Activated CD4-positive, alpha-beta T cell treated with anti-CD3 and anti-CD28 coated beads for 36 hours (primary cell): ENCODE data around the gene SLC26A1. TPM values are rescaled to one million over a fixed set of nuclear protein-coding genes. Genes with fewer than 3 reads are reported as not detected.

Source experiments
- ATAC-seq: fragments of 200-7000 bp; cut with Tn5 transposase; one replicate; pipeline ENCODE4 v1.10.0; 2021; ENCODE audit warnings: mild to moderate bottlenecking, moderate library complexity
- CTCF ChIA-PET: fragments of 350-600 bp; sonication (Branson Sonifier 250); formaldehyde crosslinking; loops from one replicate; lab custom pipeline; 2021; ENCODE audit warnings: antibody characterized with exemption; lab: Charles Lee
- POLR2A ChIA-PET: fragments of 350-600 bp; sonication (Branson Sonifier 250); formaldehyde crosslinking; loops from one replicate; lab custom pipeline; 2021; ENCODE audit warnings: antibody characterized with exemption, inconsistent platforms; lab: Charles Lee
- DNase-seq: peaks from one replicate; pipeline ENCODE4 v3.0.0-alpha.2; 2020
- H3K27ac Mint-ChIP-seq: one replicate; pipeline ENCODE4 v1.8.0; 2021; ENCODE audit warnings: mixed read lengths
- H3K27me3 Mint-ChIP-seq: one replicate; pipeline ENCODE4 v1.8.0; 2021; ENCODE audit warnings: mixed read lengths
- H3K36me3 Mint-ChIP-seq: one replicate; pipeline ENCODE4 v1.8.0; 2021; ENCODE audit warnings: low read depth, mixed read lengths
- H3K4me1 Mint-ChIP-seq: one replicate; pipeline ENCODE4 v1.8.0; 2021; ENCODE audit warnings: mixed read lengths
- H3K4me3 Mint-ChIP-seq: one replicate; pipeline ENCODE4 v1.8.0; 2021; ENCODE audit warnings: mild to moderate bottlenecking, moderate library complexity, mixed read lengths
- H3K9me3 Mint-ChIP-seq: one replicate; pipeline ENCODE4 v1.8.0; 2021; ENCODE audit warnings: low read depth, mixed read lengths
- intact Hi-C, 2 experiments: fragments of 100-400 bp; cut with DNase I in 1 of 2; cut with micrococcal nuclease in 1 of 2; formaldehyde crosslinking; loops; one replicate each; pipeline versions ENCODE4 v1.14.2 to v1.15.1; 2022 to 2024; cut with DNase I, micrococcal nuclease
- total RNA-seq, 2 experiments: library from RNA; stranded (reverse); gene quantifications; one replicate each; pipeline ENCODE4 v1.2.3, GENCODE V29; 2021

SLC26A1 gene
- total RNA-seq, 2 experiments from 2014 or later, result 0.21 to 0.43 TPM

DNA sequence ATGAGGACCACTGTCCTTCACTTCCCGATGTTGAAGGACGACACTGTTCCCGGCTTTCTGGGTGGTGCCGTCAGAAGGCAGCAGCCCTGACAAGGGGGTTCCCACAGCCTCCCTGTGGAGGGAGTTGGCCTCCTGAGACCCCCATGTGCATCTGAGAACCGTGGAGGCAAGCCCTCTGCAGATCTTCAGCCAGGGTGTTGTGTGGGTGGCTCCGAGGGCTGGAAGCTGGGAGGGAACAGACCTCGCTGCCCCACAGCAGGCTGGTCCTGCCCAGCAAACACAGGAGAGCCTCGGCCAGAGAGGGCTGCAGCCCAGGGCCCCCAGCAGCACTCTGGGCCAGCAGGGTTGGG lies 36.0 kb downstream of the SLC26A1 start:
- ChIA-PET CTCF (interaction anchor here (0.6 kb wide), 1 partner anchor 290 kb away, joined by 3 read pairs; no protein-coding TSS in a partner anchor), POLR2A (no interaction called here)
- no peak for DNase-seq
- ATAC-seq, result no peak
- no peaks in the 10 kb centered on the region for H3K9me3 Mint-ChIP-seq
- no peaks in the 10 kb centered on the region for H3K27me3 Mint-ChIP-seq
- H3K4me1 Mint-ChIP-seq, result no peaks in the 10 kb centered on the region
- H3K4me3 Mint-ChIP-seq, result no peak overlapping the region
- intact Hi-C loops, result no loop called here
- H3K27ac Mint-ChIP-seq, result no peak overlapping the region
- peaks cover 12% of the 10 kb centered on the region for H3K36me3 Mint-ChIP-seq

DNA sequence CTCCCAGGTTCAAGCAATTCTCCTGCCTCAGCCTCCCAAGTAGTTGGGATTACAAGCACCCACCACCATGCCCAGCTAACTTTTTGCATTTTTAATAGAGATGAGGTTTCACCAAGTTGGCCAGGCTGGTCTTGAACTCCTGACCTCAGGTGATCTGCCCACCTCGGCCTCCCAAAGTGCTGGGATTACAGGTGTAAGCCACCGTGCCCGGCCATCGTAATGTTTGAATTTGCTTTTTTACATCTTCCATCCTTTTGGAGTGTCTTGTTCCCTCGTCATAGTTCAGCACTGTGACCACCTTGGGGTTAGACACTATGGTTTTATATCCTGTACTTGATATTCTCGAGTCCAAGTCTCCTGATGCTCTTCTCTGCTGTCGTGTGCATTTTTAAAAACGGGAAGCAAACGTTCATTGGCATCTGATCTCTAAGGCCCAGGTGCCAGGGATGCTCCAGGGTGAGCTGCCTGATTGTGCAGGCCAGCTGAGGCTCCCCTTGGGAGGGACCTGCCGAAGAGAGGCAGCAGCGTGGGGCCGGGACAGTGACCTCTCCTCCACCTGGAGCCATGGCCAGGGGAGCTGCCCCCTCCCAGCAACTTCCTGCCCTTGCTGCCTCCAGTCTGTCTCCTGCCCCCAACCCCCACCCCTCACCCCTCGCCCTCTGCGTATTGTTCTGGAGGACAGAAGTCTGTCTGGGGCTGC lies 36.5 kb downstream of the SLC26A1 start:
- no peak overlapping the region for H3K4me3 Mint-ChIP-seq
- no peaks in the 10 kb centered on the region for H3K27me3 Mint-ChIP-seq
- POLR2A ChIA-PET, result no interaction called here
- intact Hi-C loops, result no loop called here
- no peak overlapping the region for H3K27ac Mint-ChIP-seq
- no peaks in the 10 kb centered on the region for H3K9me3 Mint-ChIP-seq
- ATAC-seq, result no peak
- DNase-seq, result no peak
- H3K4me1 Mint-ChIP-seq, result no peaks in the 10 kb centered on the region
- peaks cover 11% of the 10 kb centered on the region for H3K36me3 Mint-ChIP-seq
- CTCF ChIA-PET, result interaction anchor here (0.6 kb wide), 1 partner anchor 291 kb away, joined by 3 read pairs; no protein-coding TSS in a partner anchor

DNA sequence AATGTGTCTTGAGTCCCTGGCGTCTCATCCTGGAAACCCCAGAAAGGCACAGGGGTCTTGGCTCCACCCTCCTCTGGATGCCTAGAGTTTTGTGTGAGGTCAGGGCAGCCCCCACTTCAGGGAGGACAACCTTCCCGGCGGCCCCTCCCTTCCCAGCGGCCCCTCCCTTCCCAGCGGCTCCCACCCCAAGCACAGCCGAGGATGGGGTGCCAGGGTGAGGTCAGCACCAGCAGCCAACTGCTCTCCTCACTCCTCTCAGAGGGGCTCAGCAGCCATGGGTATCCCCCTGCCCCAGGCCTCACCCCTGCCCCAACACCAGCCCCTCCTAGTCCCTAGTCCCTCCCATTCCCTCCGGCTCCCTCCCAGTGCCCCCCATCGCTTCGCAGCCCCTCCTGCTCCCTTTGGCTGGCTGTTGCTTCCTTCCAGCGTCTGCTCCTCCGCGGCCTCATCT lies 37.2 kb downstream of the SLC26A1 start:
- ChIA-PET POLR2A (no interaction called here), CTCF (no interaction called here)
- no peaks in the 10 kb centered on the region for H3K4me1 Mint-ChIP-seq
- intact Hi-C loops, result no loop called here
- ATAC-seq (no peak), DNase-seq (no peak)
- no peak overlapping the region for H3K4me3 Mint-ChIP-seq
- H3K36me3 Mint-ChIP-seq, result peaks cover 11% of the 10 kb centered on the region
- no peaks in the 10 kb centered on the region for H3K27me3 Mint-ChIP-seq
- H3K9me3 Mint-ChIP-seq, result no peaks in the 10 kb centered on the region
- no peak overlapping the region for H3K27ac Mint-ChIP-seq

DNA sequence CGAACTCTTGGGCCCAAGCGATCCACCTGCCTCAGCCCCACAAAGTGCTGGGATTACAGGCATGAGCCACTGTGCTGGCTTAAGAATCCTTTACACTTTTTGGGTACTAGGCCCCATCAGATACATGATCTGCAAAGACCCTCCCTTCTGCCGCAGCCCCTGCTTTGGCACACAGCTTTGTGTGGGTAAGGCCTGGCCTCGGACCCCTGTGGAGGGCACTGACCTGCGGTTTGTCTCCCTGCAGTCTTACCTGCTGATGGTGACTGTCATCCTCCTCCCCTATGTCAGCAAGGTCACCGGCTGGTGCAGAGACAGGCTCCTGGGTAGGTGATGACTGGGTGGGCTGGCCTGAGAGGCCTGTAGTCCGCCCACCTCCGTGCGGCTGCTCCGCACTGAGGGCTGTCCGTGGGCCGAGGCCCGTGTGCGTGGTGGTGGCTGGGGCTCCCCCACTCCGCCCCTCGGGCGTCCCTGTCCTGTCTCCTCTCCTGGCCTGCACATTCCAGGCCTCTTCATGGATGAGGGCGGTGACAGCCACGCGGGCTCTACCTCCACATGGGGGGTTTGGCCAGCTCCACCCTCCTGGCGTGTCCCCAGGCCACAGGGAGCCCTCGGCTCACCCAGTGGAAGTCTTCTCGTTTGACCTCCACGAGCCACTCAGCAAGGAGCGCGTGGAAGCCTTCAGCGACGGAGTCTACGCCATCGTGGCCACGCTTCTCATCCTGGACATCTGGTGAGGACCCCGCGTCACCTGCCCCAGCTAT lies 37.9 kb downstream of the SLC26A1 start:
- CTCF ChIA-PET, result no interaction called here
- no peak for DNase-seq
- Mint-ChIP-seq H3K36me3 (peaks cover 11% of the 10 kb centered on the region), H3K27ac (no peak overlapping the region), H3K4me1 (no peaks in the 10 kb centered on the region), H3K27me3 (no peaks in the 10 kb centered on the region), H3K9me3 (no peaks in the 10 kb centered on the region), H3K4me3 (no peak overlapping the region)
- intact Hi-C loops, result no loop called here
- ATAC-seq, result no peak
- POLR2A ChIA-PET, result no interaction called here

DNA sequence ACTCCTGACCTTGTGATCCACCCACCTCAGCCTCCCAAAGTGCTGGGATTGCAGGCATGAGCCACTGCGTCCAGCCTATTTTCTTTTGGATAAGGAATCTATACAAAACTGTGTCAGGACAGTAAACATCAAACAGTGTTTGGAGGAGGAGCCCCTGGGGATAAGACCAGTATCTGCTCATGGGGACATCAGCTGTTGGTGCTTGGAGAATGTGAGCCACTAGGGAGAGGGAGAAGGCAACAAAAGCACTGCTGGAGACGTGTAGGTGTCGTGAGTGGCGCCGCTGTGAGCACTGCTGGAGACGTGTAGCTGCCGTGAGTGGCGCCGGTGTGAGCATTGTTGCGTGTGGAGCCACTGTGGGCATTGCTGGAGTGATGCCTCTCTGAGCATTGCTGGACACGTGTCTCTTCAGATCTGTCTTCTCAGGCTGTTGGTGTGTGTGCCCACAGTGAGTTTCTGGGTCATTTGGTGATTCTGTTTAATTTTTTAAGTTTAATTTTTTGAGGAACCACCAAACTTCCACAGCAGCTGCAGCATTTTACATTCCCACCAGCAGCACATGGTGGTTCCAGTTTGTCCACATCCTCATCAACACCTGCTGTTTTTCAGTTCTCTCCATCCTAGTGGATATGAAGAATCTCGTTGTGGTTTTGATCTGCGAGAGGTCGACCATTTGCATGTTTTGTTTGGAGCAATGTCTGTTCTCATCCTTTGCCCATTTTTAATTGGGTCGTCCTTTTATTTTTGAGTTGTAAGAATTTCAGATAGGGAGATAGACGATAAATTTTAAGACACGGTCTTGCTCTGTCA lies 38.8 kb downstream of the SLC26A1 start:
- ChIA-PET POLR2A (interaction anchor here (0.6 kb wide), 1 partner anchor 311 kb away, joined by 5 read pairs; no protein-coding TSS in a partner anchor), CTCF (no interaction called here)
- no peak for DNase-seq
- ATAC-seq, result no peak
- Mint-ChIP-seq H3K4me1 (no peaks in the 10 kb centered on the region), H3K36me3 (peaks cover 11% of the 10 kb centered on the region), H3K9me3 (no peaks in the 10 kb centered on the region), H3K27ac (no peak overlapping the region), H3K4me3 (no peak overlapping the region), H3K27me3 (no peaks in the 10 kb centered on the region)
- intact Hi-C loops, result no loop called here

DNA sequence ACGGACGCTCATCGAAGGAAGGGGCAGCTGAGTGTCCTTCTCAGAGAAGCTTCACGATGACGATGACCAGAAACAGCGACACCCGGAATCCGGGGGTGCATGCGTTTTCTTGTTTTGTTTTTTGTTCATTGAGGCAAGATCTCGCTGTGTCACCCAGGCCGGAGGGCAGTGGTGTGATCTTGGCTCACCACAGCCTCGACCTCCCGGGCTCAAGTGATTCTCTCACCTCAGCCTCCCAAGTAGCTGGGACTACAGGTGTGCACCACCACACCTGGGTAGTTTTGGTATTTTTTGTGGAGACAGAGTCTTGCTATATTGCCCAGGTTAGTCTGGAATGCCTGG lies 39.7 kb downstream of the SLC26A1 start:
- Mint-ChIP-seq H3K9me3 (no peaks in the 10 kb centered on the region), H3K4me1 (no peaks in the 10 kb centered on the region), H3K27ac (no peak overlapping the region), H3K27me3 (no peaks in the 10 kb centered on the region), H3K36me3 (peaks cover 11% of the 10 kb centered on the region), H3K4me3 (no peak overlapping the region)
- ChIA-PET CTCF (no interaction called here), POLR2A (interaction anchor here (0.6 kb wide), 1 partner anchor 310 kb away, joined by 5 read pairs; no protein-coding TSS in a partner anchor)
- no peak for ATAC-seq
- no peak for DNase-seq
- intact Hi-C loops, result no loop called here

DNA sequence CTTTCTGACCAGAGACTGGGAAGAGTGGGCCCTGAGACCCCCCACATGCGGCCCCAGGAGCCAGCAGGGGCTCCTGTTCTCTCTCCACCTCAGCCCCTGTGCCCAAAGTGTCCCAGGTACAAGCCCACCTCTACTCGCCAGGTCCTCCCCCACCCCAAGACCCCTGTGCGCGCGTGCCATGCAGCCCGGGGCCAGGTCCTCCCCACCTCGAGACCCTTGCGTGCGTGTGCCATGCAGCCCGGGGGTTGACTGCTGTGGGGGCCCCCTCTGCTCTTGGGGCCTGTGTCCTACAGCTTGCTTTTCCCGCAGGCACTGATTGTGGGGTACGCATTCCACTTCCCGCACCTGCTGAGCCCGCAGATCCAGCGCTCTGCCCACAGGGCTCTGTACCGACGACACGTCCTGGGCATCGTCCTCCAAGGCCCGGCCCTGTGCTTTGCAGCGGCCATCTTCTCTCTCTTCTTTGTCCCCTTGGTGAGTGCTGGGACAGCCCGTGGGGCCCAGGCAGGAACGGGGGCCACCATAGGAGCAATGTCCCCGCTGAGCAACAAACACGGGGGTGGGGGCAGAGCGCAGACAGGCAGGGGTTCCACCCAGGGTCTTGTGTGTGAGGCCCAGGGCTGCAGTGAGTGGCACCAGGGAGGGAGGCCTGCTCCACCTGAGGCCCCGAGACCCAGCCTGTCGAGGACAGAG lies 40.2 kb downstream of the SLC26A1 start:
- Mint-ChIP-seq H3K27me3 (no peaks in the 10 kb centered on the region), H3K4me3 (no peak overlapping the region), H3K27ac (no peak overlapping the region), H3K4me1 (no peaks in the 10 kb centered on the region), H3K36me3 (peaks cover 11% of the 10 kb centered on the region), H3K9me3 (no peaks in the 10 kb centered on the region)
- CTCF ChIA-PET, result no interaction called here
- intact Hi-C loops, result no loop called here
- POLR2A ChIA-PET, result no interaction called here
- no peak for ATAC-seq
- DNase-seq, result no peak

DNA sequence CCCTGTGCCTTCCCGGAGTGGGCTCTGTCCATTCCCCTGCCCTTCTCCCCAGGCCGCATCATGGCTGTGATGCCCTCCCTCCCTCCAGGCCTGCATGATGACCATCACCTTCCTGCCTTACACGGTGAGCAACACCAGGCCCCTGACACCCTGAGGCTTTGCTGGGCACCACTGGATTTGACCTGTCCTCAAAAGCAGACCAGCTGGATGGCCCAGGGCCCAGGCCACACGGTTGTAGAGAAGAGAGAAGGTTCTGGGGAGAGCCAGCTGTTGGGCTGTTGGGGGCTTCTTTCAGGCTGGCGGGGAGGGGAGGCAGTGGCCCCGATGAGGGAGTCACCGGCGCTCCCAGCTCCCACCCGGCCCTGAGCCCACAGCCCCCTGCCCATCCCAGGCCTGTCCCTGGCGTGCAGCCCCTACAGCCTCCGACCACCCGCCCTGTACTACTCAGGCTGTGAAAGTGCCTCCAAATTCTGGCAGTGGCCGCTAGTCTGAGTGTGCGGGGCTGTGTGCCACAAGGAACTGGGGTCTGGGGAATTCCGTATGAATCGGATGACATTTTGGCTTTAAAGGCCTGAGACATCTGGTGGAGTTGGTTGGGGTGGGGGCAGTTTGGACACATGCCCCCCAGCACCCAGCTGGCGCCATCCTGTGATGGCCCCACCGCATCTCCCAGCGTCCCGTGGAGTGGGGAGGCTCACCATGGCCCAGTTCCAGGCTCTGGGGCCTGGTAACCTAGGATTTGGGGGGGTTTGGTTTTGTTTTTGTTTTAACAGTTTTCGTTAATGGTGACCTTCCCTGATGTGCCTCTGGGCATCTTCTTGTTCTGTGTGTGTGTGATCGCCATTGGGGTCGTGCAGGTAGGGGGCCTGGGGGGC lies 41.4 kb downstream of the SLC26A1 start:
- H3K27me3 Mint-ChIP-seq, result no peaks in the 10 kb centered on the region
- H3K9me3 Mint-ChIP-seq, result no peaks in the 10 kb centered on the region
- ChIA-PET CTCF (no interaction called here), POLR2A (no interaction called here)
- no peaks in the 10 kb centered on the region for H3K4me1 Mint-ChIP-seq
- intact Hi-C loops, result no loop called here
- H3K4me3 Mint-ChIP-seq, result no peak overlapping the region
- H3K27ac Mint-ChIP-seq, result no peak overlapping the region
- ATAC-seq, result no peak
- peaks cover 11% of the 10 kb centered on the region for H3K36me3 Mint-ChIP-seq
- DNase-seq, result no peak

DNA sequence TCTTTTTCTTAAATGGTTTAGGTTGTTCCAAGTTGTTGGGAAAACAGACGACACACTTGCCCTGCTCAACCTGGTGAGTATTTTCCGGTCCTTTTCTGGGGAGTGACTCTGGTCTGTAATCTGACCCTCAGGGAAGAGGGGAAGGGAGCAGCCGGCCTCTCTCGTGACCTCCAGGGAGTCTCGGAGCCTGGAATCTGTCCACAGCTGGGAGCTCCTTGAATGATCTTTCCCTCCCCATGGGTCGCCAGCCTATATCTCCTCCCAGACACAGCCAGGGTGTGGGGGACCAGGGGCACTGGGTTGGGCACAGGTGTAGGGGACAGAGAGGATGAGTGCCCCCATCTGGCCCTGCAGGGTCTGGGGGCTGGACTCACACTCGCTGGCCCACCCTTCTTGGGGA lies 42.0 kb downstream of the SLC26A1 start:
- DNase-seq, result no peak
- no peaks in the 10 kb centered on the region for H3K9me3 Mint-ChIP-seq

DNA sequence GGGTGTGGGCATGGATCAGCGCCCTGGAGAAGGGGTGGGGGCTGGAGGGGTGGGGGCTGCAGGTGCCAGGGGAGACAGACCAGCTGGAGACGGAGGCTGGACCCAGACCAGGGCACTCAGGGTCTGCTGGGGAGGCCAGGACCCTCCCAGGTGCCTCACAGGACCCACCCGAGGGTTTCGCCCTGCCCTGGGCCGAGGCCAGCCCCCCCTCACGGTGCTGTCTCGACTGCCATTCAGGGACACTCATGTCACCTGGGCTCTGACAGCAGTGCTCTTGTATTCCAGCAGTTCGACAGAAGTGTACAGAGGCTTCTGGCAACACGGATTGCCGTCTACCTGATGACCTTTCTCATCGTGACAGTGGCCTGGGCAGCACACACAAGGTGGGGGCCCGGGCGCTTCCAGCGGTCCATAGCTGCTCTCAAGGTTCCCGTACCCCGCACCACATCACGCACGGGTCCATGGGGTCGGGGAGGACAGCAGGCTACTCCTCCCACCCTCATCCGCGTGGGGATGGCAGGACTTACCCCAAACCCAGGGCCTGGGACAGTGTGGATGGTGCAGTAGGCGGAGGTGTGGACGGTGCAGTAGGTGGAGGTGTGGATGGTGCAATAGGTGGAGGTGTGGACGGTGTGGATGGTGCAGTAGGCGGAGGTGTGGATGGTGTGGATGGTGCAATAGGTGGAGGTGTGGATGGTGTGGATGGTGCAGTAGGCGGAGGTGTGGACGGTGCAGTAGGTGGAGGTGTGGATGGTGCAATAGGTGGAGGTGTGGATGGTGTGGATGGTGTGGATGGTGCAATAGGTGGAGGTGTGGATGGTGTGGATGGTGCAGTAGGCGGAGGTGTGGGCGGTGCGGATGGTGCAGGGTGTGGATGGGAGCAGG lies 42.8 kb downstream of the SLC26A1 start:
- CTCF ChIA-PET, result no interaction called here
- POLR2A ChIA-PET, result no interaction called here
- H3K27me3 Mint-ChIP-seq, result no peaks in the 10 kb centered on the region
- no peak overlapping the region for H3K27ac Mint-ChIP-seq
- ATAC-seq (no peak), DNase-seq (no peak)
- H3K4me1 Mint-ChIP-seq, result no peaks in the 10 kb centered on the region
- H3K36me3 Mint-ChIP-seq, result peaks cover 11% of the 10 kb centered on the region
- intact Hi-C loops, result no loop called here
- H3K9me3 Mint-ChIP-seq, result no peaks in the 10 kb centered on the region
- no peak overlapping the region for H3K4me3 Mint-ChIP-seq

More for the DNA sequence above, 42.0 kb downstream of the SLC26A1 start:
- Mint-ChIP-seq H3K36me3 (peaks cover 11% of the 10 kb centered on the region), H3K27me3 (no peaks in the 10 kb centered on the region), H3K27ac (no peak overlapping the region), H3K4me3 (no peak overlapping the region), H3K4me1 (no peaks in the 10 kb centered on the region)
- ATAC-seq, result no peak
- CTCF ChIA-PET, result no interaction called here
- intact Hi-C loops, result no loop called here
- POLR2A ChIA-PET, result no interaction called here
